ENCODE data around the gene SVOP. TPM values are rescaled to one million over a fixed set of nuclear protein-coding genes. Genes with fewer than 3 reads are reported as not detected.

SVOP gene
- total and polyA plus RNA-seq, 3 donors from 2014 or later: 0.31 to 0.37 (median 0.31) TPM

DNA sequence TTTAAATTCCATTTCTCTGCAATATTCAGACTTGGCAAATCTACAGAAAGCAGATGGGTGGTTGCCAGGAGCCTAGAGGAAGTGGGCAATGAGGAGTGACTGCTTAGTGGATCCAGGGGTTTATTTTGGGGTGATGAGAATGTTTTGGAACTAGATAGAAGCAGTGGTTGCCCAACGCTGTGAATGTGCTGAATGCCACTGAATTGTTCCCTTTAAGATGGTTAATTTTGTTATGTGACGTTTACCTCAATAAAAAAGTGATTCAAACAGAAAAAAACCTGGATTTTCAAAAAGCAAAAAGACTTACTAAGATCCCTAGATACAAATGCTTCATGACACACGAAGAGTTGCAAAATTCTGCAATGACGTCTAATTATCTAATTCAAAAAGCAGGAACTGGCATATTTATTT, 106.7 kb downstream of the SVOP start:
- Histone ChIP-seq H3K36me3 (ENCODE audit: low read depth, missing control alignments) (no peaks in the 10 kb centered on the region), H3K9me3 (no peaks in the 10 kb centered on the region), H3K27me3 (no peaks in the 10 kb centered on the region), H3K27ac (no peak overlapping the region), H3K4me1 (no peaks in the 10 kb centered on the region), H3K4me3 (no peak overlapping the region)
- DNase-seq: peak; percentile 31
- 43% methylated on average over 4 of the region's 4 CpGs for WGBS, 2 donors
- TF ChIP-seq, protein P1, sequence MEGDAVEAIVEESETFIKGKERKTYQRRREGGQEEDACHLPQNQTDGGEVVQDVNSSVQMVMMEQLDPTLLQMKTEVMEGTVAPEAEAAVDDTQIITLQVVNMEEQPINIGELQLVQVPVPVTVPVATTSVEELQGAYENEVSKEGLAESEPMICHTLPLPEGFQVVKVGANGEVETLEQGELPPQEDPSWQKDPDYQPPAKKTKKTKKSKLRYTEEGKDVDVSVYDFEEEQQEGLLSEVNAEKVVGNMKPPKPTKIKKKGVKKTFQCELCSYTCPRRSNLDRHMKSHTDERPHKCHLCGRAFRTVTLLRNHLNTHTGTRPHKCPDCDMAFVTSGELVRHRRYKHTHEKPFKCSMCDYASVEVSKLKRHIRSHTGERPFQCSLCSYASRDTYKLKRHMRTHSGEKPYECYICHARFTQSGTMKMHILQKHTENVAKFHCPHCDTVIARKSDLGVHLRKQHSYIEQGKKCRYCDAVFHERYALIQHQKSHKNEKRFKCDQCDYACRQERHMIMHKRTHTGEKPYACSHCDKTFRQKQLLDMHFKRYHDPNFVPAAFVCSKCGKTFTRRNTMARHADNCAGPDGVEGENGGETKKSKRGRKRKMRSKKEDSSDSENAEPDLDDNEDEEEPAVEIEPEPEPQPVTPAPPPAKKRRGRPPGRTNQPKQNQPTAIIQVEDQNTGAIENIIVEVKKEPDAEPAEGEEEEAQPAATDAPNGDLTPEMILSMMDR (IDR thresholded peaks at IDR 0.05): no peak
- TF ChIP-seq POLR2A (IDR thresholded peaks at IDR 0.05): no peak
- intact Hi-C loops (cut with DNase I; ENCODE audit: low total_unique reads): no loop called here

DNA sequence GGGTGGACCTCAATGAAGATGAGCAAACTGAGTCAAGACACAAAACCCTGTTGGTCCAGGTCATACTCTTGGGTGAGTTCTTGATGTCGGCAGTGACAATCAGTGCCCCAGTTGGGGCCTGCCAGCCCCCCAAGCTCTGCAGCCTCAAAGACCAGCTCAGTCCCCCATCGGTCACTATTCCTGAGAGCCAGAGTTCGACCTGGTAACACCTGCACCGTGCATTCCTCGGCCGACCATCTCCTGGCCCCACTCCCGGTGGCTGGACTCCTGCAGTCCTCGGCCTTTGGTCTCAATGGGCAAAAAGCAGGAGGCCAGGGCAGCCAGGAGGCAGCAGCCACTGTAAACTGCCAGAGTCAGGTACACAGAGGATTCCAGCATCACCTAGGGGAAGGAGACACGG, 108.5 kb downstream of the SVOP start:
- TF ChIP-seq, protein P1 (IDR thresholded peaks at IDR 0.05): no peak
- TF ChIP-seq POLR2A (IDR thresholded peaks at IDR 0.05): no peak
- no peaks in the 10 kb centered on the region for H3K9me3 ChIP-seq
- H3K4me1 ChIP-seq: no peaks in the 10 kb centered on the region
- 94 to 95% methylated on average over 9 of the region's 9 CpGs for WGBS, 2 donors
- H3K36me3 ChIP-seq (ENCODE audit: low read depth, missing control alignments): no peaks in the 10 kb centered on the region
- no peak overlapping the region for H3K27ac ChIP-seq
- no peak overlapping the region for H3K4me3 ChIP-seq
- intact Hi-C loops (cut with DNase I; ENCODE audit: low total_unique reads): no loop called here
- no peaks in the 10 kb centered on the region for H3K27me3 ChIP-seq
- DNase-seq: no peak

DNA sequence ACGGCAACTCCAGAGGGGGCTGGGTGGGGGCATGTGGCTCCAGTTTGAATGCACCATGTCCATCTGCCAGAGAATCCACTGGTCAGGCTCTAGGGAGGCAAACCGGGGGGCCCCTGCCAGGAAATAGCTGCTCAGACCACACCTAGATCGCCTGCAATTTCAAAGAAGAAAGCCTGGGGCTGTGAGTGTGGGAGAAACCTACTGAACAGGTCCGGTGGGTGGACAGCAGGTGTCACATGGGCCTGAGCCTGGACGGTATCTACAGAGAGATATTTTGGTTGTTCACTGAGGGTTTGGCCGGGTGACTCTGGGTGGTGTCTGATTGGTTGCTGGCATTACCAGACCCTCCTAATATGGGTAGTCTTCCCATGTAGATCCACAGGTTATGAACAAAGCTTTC, 109.0 kb downstream of the SVOP start:
- no peaks in the 10 kb centered on the region for H3K4me1 ChIP-seq
- H3K27me3 ChIP-seq: no peaks in the 10 kb centered on the region
- no peak overlapping the region for H3K4me3 ChIP-seq
- 85 to 90% methylated on average over 4 to 6 of the region's 6 CpGs for WGBS, 2 donors
- intact Hi-C loops (cut with DNase I; ENCODE audit: low total_unique reads): no loop called here
- H3K36me3 ChIP-seq (ENCODE audit: low read depth, missing control alignments): no peaks in the 10 kb centered on the region
- no peaks in the 10 kb centered on the region for H3K9me3 ChIP-seq
- no peak for TF ChIP-seq POLR2A (IDR thresholded peaks at IDR 0.05)
- TF ChIP-seq, protein P1 (IDR thresholded peaks at IDR 0.05): no peak
- H3K27ac ChIP-seq: no peak overlapping the region
- no peak for DNase-seq

DNA sequence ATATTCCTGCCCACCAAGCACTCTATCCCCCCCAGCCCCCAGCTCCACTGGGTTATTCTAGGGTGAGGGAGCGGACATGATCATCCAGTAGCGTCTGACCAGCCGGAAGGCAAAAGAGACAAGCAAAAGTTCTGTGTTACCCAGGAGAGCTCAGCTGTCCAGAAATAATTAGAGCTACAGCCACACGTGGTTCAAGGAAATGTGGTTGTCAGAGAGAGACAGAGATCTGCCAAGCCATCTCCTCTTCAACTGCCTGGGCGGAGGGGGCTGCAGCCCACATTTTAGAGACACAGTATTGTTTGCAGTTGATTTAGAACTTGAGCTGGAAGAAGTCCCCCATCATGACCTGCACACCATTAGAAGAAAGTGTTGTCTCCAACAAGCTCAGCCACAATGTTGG, 110.5 kb downstream of the SVOP start:
- intact Hi-C loops (cut with DNase I; ENCODE audit: low total_unique reads): no loop called here
- H3K27ac ChIP-seq: no peak overlapping the region
- whole genome bisulfite sequencing, 2 donors: 77 to 85% methylated on average over 5 of the region's 5 CpGs
- H3K36me3 ChIP-seq (ENCODE audit: low read depth, missing control alignments): no peaks in the 10 kb centered on the region
- no peak overlapping the region for H3K4me3 ChIP-seq
- no peaks in the 10 kb centered on the region for H3K27me3 ChIP-seq
- TF ChIP-seq, protein P1 (IDR thresholded peaks at IDR 0.05): no peak
- TF ChIP-seq POLR2A (IDR thresholded peaks at IDR 0.05): no peak
- H3K4me1 ChIP-seq: no peaks in the 10 kb centered on the region
- no peak for DNase-seq
- H3K9me3 ChIP-seq: no peaks in the 10 kb centered on the region

DNA sequence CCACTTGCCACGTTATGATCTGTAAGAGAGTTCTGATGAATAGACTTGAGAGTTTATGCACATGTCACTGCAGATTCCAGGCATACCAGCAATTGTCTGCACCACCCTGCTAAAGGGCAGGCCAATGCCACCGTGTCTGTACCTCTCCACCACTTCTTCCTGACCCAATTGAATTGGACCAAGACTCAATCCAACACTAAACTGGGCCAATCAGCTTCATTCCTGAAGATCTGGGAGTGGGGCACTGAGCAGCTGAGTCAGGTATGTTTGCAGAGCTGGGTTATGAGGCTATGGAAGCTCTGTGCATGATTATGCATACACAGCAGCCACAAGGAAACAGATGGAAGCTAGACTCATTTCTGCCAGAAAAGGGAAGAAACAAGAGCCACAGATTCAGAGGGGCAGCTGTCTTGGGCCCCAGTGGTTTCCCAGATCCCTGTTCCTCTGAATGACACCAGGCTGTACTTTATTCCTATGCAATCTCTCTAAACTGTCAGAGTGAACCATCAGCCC, 113.0 kb downstream of the SVOP start:
- Histone ChIP-seq H3K36me3 (ENCODE audit: low read depth, missing control alignments) (no peaks in the 10 kb centered on the region), H3K9me3 (no peaks in the 10 kb centered on the region), H3K4me3 (no peak overlapping the region), H3K4me1 (no peaks in the 10 kb centered on the region), H3K27me3 (no peaks in the 10 kb centered on the region), H3K27ac (no peak overlapping the region)
- intact Hi-C loops (cut with DNase I; ENCODE audit: low total_unique reads): no loop called here
- DNase-seq: no peak
- TF ChIP-seq POLR2A (IDR thresholded peaks at IDR 0.05): no peak
- TF ChIP-seq, protein P1 (IDR thresholded peaks at IDR 0.05): no peak
- 47 to 69% methylated on average over 2 of the region's 2 CpGs for WGBS, 2 donors

Data from testis (tissue), 3 donors.